ENCODE data around the gene SH2D3C. TPM values are rescaled to one million over a fixed set of nuclear protein-coding genes. Genes with fewer than 3 reads are reported as not detected.

SH2D3C gene
- total and polyA plus RNA-seq, 9 of the 15 experiments (the other 6 are each of a cell fraction or from before 2014, with no cell fraction given): 0.03 to 1.2 (median 0.22) TPM; not detected in 1

DNA sequence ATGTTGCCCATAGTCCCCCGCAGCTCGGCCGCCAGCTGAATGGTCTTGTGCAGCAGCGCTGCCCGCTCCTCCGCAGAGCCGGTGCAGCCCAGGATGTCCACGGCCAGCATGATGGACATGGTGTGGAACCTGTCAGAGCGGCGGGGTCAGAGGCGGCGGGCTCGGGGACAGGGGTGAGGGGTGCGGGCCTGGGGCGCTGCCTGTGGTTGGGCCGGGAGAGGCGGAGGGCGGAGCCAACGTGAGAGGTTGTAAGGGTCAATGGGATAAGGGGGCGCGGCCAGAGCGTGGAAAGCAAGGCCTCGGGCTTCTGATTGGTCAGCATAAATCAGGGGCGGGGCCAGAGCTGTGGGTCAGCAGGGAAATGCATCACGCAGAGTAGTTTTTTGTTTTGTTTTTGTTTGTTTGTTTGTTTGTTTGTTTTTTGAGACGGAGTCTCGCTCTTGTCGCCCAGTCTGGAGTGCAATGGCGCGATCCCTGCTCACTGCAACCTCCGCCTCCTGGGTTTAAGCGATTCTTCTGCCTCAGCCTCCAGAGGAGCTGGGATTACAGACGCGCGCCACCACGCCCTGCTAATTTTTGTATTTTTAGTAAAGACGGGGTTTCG is 36.5 kb downstream of the SH2D3C start (continued):
- TF ChIP-seq NCOR1 (IDR thresholded peaks at IDR 0.05) (no peak), RBM22 (IDR thresholded peaks at IDR 0.05; ENCODE audit: low read depth, low read length, poor library complexity, severe bottlenecking) (no peak), XRCC5 (IDR thresholded peaks at IDR 0.05; ENCODE audit: low read depth, low read length) (no peak), RBFOX2 (IDR thresholded peaks at IDR 0.05; ENCODE audit: low read depth, low read length) (no peak), SMARCE1 (IDR thresholded peaks at IDR 0.05) (0 out of 2 replicates have a peak, but pooled peaks have one; percentile 52), RAD51 (IDR thresholded peaks at IDR 0.05; ENCODE audit: borderline replicate concordance, low read depth) (no peak), PTTG1 (tag; IDR thresholded peaks at IDR 0.05; ENCODE audit: low read depth) (no peak), NR1H2 (CRISPR knock-in tag; IDR thresholded peaks at IDR 0.05) (no peak), IFI16 (CRISPR knock-in tag; IDR thresholded peaks at IDR 0.05) (no peak), ZNF584 (CRISPR knock-in tag; IDR thresholded peaks at IDR 0.05; ENCODE audit: low read depth) (no peak), ZSCAN32 (CRISPR knock-in tag; IDR thresholded peaks at IDR 0.05) (no peak), ZNF785 (CRISPR knock-in tag; IDR thresholded peaks at IDR 0.05) (no peak), SMARCA4 (IDR thresholded peaks at IDR 0.05) (peak; percentile 36; the same call in 1 of the 2 replicates), HEY1 (CRISPR knock-in tag; IDR thresholded peaks at IDR 0.05; ENCODE audit: borderline replicate concordance) (no peak), NFATC3 (IDR thresholded peaks at IDR 0.05) (no peak), NUFIP1 (IDR thresholded peaks at IDR 0.05; ENCODE audit: partially characterized antibody) (no peak), JUN (IDR thresholded peaks at IDR 0.05; ENCODE audit: borderline replicate concordance, low read depth, low read length) (no peak), JUN (CRISPR knock-in tag; IDR thresholded peaks at IDR 0.05; ENCODE audit: borderline replicate concordance) (no peak)
- TF ChIP-seq, protein P1, sequence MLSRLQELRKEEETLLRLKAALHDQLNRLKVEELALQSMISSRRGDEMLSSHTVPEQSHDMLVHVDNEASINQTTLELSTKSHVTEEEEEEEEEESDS (CRISPR knock-in tag; IDR thresholded peaks at IDR 0.05): no peak
- TF ChIP-seq, protein P2, sequence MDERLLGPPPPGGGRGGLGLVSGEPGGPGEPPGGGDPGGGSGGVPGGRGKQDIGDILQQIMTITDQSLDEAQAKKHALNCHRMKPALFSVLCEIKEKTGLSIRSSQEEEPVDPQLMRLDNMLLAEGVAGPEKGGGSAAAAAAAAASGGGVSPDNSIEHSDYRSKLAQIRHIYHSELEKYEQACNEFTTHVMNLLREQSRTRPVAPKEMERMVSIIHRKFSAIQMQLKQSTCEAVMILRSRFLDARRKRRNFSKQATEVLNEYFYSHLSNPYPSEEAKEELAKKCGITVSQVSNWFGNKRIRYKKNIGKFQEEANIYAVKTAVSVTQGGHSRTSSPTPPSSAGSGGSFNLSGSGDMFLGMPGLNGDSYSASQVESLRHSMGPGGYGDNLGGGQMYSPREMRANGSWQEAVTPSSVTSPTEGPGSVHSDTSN (CRISPR knock-in tag; IDR thresholded peaks at IDR 0.05; ENCODE audit: low read depth): 0 out of 2 replicates have a peak, but pooled peaks have one; percentile 19
- TF ChIP-seq, protein P2 (tag; conservative IDR thresholded peaks at IDR 0.05; ENCODE audit: low read depth): no peak
- TF ChIP-seq, protein P3, sequence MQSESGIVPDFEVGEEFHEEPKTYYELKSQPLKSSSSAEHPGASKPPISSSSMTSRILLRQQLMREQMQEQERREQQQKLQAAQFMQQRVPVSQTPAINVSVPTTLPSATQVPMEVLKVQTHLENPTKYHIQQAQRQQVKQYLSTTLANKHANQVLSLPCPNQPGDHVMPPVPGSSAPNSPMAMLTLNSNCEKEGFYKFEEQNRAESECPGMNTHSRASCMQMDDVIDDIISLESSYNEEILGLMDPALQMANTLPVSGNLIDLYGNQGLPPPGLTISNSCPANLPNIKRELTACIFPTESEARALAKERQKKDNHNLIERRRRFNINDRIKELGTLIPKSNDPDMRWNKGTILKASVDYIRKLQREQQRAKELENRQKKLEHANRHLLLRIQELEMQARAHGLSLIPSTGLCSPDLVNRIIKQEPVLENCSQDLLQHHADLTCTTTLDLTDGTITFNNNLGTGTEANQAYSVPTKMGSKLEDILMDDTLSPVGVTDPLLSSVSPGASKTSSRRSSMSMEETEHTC (IDR thresholded peaks at IDR 0.05): no peak
- TF ChIP-seq, protein P4, sequence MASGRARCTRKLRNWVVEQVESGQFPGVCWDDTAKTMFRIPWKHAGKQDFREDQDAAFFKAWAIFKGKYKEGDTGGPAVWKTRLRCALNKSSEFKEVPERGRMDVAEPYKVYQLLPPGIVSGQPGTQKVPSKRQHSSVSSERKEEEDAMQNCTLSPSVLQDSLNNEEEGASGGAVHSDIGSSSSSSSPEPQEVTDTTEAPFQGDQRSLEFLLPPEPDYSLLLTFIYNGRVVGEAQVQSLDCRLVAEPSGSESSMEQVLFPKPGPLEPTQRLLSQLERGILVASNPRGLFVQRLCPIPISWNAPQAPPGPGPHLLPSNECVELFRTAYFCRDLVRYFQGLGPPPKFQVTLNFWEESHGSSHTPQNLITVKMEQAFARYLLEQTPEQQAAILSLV (tag; IDR thresholded peaks at IDR 0.05): no peak
- TF ChIP-seq, protein P5, sequence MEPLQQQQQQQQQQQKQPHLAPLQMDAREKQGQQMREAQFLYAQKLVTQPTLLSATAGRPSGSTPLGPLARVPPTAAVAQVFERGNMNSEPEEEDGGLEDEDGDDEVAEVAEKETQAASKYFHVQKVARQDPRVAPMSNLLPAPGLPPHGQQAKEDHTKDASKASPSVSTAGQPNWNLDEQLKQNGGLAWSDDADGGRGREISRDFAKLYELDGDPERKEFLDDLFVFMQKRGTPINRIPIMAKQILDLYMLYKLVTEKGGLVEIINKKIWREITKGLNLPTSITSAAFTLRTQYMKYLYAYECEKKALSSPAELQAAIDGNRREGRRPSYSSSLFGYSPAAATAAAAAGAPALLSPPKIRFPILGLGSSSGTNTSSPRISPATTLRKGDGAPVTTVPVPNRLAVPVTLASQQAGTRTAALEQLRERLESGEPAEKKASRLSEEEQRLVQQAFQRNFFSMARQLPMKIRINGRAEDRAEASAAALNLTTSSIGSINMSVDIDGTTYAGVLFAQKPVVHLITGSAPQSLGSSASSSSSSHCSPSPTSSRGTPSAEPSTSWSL (CRISPR knock-in tag; IDR thresholded peaks at IDR 0.05; ENCODE audit: borderline replicate concordance): no peak

Measured in K562 (cell line).